ENCODE data around the gene MMP2. TPM values are rescaled to one million over a fixed set of nuclear protein-coding genes. Genes with fewer than 3 reads are reported as not detected.
A peak's percentile ranks its signal among the peaks of the same experiment; 100 is the strongest.

MMP2 gene
- total RNA-seq, 4 donors from 2014 or later = 211 to 368 (median 256) TPM

GRCh38 chr16:55530316-55530856 lies 51.4 kb downstream of the MMP2 start:
- H3K4me3 ChIP-seq = no peak overlapping the region
- no peaks in the 10 kb centered on the region for H3K36me3 ChIP-seq
- no peaks in the 10 kb centered on the region for H3K9me3 ChIP-seq
- intact Hi-C loops (cut with DNase I) = no loop called here
- H3K4me1 ChIP-seq = peaks cover 0 to 8% (median 0%) of the 10 kb centered on the region in 4 donors
- 100% methylated on average over 1 of the region's 1 CpG for WGBS
- H3K27me3 ChIP-seq = no peaks in the 10 kb centered on the region
- H3K27ac ChIP-seq (replicated peaks in 1 of 4) = no peak overlapping the region
- DNase-seq (ENCODE audit: extremely low spot score) = no peak
- TF ChIP-seq EP300 (IDR thresholded peaks at IDR 0.05) (no peak), POLR2A (IDR thresholded peaks at IDR 0.05; ENCODE audit: low read depth) (no peak), CTCF (IDR thresholded peaks at IDR 0.05) (no peak), POLR2AphosphoS5 (IDR thresholded peaks at IDR 0.05) (no peak)

- no peaks in the 10 kb centered on the region for H3K27me3 ChIP-seq
- no peaks in the 10 kb centered on the region for H3K4me1 ChIP-seq
- WGBS = 90% methylated on average over 1 of the region's 1 CpG
- intact Hi-C loops (cut with DNase I) = no loop called here
- H3K9me3 ChIP-seq = no peaks in the 10 kb centered on the region
- H3K36me3 ChIP-seq = no peaks in the 10 kb centered on the region
- no peak for DNase-seq (ENCODE audit: extremely low spot score)
- H3K4me3 ChIP-seq = no peak overlapping the region
- TF ChIP-seq POLR2AphosphoS5 (IDR thresholded peaks at IDR 0.05) (no peak), EP300 (IDR thresholded peaks at IDR 0.05) (no peak), POLR2A (IDR thresholded peaks at IDR 0.05; ENCODE audit: low read depth) (no peak), CTCF (IDR thresholded peaks at IDR 0.05) (no peak)
- no peak overlapping the region for H3K27ac ChIP-seq (replicated peaks in 1 of 4)
Observed at GRCh38 chr16:55532227-55532626, 53.2 kb downstream of the MMP2 start.

- no peaks in the 10 kb centered on the region for H3K36me3 ChIP-seq
- TF ChIP-seq POLR2A (IDR thresholded peaks at IDR 0.05; ENCODE audit: low read depth) (no peak), CTCF (IDR thresholded peaks at IDR 0.05) (no peak), EP300 (IDR thresholded peaks at IDR 0.05) (no peak), POLR2AphosphoS5 (IDR thresholded peaks at IDR 0.05) (no peak)
- H3K4me3 ChIP-seq = no peak overlapping the region
- H3K27ac ChIP-seq (replicated peaks in 1 of 4) = no peak overlapping the region
- intact Hi-C loops (cut with DNase I) = no loop called here
- no peak for DNase-seq (ENCODE audit: extremely low spot score)
- no peaks in the 10 kb centered on the region for H3K4me1 ChIP-seq
- WGBS = 79% methylated on average over 2 of the region's 2 CpGs
- H3K9me3 ChIP-seq = no peaks in the 10 kb centered on the region
- H3K27me3 ChIP-seq = no peaks in the 10 kb centered on the region
Observed at GRCh38 chr16:55534756-55535155, 55.8 kb downstream of the MMP2 start.

- intact Hi-C loops (cut with DNase I) = no loop called here
- Histone ChIP-seq H3K4me3 (no peak overlapping the region), H3K9me3 (no peaks in the 10 kb centered on the region), H3K36me3 (no peaks in the 10 kb centered on the region), H3K4me1 (peaks cover 0 to 5% (median 0%) of the 10 kb centered on the region in 4 donors), H3K27me3 (no peaks in the 10 kb centered on the region), H3K27ac (replicated peaks in 1 of 4) (peak overlapping the region in 1 of 4 donors; percentile 13)
- TF ChIP-seq EP300 (IDR thresholded peaks at IDR 0.05) (no peak), POLR2AphosphoS5 (IDR thresholded peaks at IDR 0.05) (no peak), CTCF (IDR thresholded peaks at IDR 0.05) (no peak), POLR2A (IDR thresholded peaks at IDR 0.05; ENCODE audit: low read depth) (no peak)
- WGBS = 51% methylated on average over 5 of the region's 5 CpGs
- no peak for DNase-seq (ENCODE audit: extremely low spot score)
Observed at GRCh38 chr16:55539049-55539448, 60.1 kb downstream of the MMP2 start.

- TF ChIP-seq POLR2A (IDR thresholded peaks at IDR 0.05; ENCODE audit: low read depth) = no peak
- DNase-seq (ENCODE audit: extremely low spot score) = no peak
- Histone ChIP-seq H3K27me3 (no peaks in the 10 kb centered on the region), H3K36me3 (peaks cover 0 to under 1% (median 0%) of the 10 kb centered on the region in 4 donors), H3K4me3 (no peak overlapping the region), H3K9me3 (no peaks in the 10 kb centered on the region), H3K27ac (replicated peaks in 1 of 4) (no peak overlapping the region), H3K4me1 (peaks cover 0 to 5% (median 0%) of the 10 kb centered on the region in 4 donors)
- WGBS = 77% methylated on average over 1 of the region's 1 CpG
- intact Hi-C loops (cut with DNase I) = no loop called here
Observed at GRCh38 chr16:55539488-55539887, 60.5 kb downstream of the MMP2 start.

Data from esophagus muscularis mucosa (tissue), 4 donors.